Renal pelvis (tissue), 4 donors: Measurements from ENCODE around the gene B3GLCT. TPM values are rescaled to one million over a fixed set of nuclear protein-coding genes. Genes with fewer than 3 reads are reported as not detected.
"Not testable (repeated sequence)": the region's sequence is repeated elsewhere in the genome, so short reads cannot be mapped to it uniquely, and the experiment has no call there.

Source experiments
- DNase-seq: peaks from one replicate; pipeline ENCODE4 v3.0.0-alpha.2; 2013
- polyA plus RNA-seq, 3 donors: library from polyadenylated mRNA; unstranded; fragments of 120-200 nt; gene quantifications; one replicate each; pipeline ENCODE4 v1.2.1, GENCODE V29; 2013; ENCODE audit not compliant: insufficient read length in 3 of 3

Gene B3GLCT
- polyA plus RNA-seq, 3 donors: 16.7 to 22.1 (median 16.8) TPM

DNA sequence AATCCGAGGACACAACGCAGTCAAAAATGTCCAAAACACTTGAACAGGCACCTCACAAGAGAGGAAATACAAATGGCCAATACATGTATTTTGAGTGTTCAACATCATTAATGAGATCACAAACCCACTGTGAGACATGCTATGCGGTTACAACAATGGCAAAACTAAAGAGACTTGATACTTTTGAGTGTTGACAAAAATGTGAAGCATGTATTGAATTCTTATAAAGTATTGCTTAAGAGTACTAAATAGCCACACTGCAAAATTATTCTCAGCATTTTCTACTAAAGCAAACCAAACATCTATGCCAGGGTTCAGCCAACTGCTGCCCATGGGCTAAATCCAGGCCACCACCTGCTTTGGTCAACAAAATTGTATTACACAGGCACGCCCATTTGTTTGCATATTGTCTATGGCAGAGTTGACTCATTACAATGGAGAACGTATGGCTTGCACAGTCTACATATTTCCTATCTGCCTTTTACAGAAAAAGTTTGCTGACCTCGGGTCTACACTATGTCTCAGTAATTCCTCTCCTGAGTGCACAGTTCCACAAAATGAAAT, 135.3 kb downstream of the B3GLCT start:
- DNase-seq: no peak

DNA sequence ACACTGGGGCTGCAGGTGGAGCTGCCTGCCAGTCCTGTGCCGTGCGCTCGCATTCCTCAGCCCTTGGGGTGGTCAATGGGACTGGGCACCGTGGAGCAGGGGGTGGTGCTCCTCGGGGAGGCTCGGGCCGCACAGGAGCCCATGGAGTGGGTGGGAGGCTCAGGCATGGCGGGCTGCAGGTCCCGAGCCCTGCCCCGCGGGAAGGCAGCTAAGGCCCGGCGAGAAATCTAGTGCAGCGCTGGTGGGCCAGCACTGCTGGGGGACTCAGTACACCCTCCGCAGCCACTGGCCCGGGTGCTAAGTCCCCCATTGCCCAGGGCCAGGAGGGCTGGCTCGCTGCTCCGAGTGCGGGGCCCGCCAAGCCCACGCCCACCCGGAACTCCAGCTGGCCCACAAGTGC, 139.8 kb downstream of the B3GLCT start:
- not testable (repeated sequence) for DNase-seq

DNA sequence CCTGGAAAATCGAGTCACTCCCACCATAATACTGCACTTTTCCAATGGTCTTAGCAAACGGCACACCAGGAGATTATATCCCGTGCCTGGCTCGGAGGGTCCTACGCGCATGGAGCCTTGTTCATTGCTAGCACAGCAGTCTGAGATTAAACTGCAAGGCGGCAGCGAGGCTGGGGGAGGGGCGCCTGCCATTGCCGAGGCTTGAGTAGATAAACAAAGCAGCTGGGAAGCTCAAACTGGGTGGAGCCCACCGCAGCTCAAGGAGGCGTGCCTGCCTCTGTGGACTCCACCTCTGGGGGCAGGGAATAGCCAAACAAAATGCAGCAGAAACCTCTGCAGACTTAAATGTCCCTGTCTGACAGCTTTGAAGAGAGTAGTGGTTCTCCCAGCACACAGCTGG, 141.1 kb downstream of the B3GLCT start:
- not testable (repeated sequence) for DNase-seq

DNA sequence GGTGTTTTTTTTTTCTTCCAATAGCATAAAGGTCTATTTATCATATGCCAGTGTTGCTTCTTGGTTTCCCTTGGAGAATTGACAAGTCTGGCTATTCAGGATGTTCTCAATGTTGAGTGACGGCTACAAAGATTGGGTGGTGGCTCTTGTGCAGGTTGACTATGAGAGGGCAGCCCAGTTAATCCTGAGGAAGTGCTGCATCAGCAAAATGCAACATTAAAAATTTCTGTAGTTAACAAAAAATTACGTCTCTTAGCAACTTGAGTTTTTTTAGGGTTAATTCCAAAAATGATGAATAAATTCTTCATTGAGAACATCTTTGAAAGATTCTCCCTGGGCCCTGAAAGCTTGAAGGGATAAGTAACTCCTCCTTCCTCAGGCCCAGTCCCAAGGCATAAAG, 147.1 kb downstream of the B3GLCT start:
- DNase-seq: no peak

DNA sequence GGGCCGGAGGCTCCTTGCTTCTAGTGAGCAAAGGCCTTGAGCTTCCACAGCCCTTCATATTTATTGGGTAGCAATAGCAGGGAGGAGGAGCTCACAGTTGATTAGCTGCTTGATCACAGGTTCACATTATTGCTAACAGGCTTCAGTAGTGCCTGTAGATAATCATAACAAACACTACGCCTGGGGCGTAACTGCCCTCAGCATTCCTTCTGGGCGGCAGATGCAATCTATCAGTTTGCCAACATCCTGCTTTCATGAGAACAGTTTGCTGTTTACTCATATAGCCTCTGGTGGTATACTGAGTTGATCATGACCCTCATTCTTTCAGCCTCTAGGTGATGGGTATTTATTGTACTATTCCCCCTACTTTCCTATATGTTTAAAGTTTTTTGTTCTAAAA, 149.4 kb downstream of the B3GLCT start:
- DNase-seq: no peak

DNA sequence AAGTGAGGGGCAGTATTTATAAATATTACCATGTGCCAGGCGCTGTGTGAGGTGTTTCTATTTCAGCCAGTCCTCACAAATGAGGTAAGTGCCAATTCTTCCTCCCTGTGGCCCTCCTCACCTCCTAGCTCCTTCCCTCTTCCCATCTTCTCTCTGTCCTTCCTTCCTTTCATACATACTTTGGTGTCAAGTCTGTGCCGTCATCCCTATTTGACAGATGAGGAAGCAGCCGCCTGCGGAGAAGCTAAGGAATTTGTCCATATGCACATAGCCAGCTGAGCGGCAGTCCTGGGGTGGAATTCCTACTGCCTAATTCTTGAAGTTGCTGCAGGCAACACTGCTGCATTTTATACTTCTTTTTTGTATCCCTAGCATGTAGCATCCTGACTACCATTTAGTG, 150.8 kb downstream of the B3GLCT start:
- DNase-seq: no peak

DNA sequence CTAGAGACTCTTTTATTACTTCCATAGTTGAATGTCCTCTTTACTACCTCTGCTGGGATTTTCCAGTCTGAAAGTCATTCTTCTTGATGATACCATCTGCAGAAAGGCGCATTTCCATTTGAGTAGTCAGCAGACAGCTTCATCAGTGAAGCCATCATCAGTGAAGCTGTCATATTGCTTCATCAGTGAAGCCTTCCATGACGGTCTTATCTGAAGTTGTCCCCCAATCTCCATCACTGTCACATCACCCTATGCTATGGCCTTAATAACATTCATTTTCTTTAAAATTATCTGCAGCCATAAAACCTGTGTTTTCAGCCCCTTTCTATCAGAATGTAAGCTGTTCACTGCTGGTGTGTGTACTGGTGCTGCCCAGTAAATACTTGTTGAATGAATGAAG, 151.6 kb downstream of the B3GLCT start:
- DNase-seq: no peak

DNA sequence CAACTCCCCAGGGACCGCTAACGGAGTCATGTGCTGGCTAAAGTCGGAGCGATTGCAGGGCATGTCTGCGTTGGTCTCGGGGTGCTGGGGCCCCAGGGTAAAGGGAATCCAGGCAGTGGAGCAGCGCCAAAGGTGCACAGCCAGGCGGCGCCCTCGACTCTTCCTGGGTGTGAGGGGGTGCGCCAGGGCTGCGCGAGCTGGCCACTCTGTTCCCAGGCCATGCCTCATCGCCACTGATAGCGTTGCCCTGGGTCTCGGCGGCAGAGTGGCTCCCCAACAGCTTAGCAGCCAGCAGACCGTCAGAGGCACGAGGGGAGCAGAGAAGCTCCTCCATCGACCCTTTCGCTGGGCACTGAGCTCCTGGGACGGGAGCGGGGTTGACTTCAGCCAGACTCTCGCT, 152.7 kb downstream of the B3GLCT start:
- DNase-seq: no peak

DNA sequence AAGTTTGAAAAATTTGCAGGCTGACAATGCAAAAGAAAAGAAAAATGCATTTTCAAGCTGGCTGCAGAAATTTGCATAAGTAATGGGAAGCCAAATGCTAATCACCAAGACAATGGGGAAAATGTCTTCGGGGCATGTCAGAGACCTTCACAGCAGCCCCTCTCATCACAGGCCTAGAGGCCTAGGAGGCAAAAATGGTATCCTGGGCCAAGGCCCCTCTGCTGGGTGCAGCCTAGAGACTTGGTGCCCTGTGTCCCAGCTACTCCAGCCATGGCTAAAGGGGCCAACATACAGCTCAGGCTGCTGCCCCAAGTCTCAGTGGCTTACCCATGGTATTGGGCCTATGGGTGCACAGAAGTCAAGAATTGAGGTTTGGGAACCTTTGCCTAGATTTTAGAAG, 155.2 kb downstream of the B3GLCT start:
- DNase-seq: no peak

DNA sequence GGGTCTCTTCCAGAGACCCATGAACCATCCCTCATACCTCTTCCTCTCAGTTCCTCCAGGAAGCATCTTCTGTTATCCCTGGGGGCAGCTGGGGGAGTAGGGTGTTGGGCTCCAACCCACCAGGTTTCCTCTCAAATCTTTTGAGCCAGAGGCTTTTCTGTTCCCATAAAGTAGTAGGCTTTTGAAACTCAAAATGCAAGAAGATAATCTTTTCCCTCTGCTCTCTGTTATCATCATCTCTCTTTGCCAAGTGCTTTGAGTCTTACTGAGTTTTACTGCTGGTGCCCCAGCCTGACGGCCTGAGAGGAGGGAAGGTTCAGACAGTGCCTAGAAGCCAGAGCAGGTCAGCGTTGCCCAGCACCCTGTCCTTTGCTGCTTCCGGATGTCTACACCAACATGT, 157.2 kb downstream of the B3GLCT start:
- DNase-seq: no peak

DNA sequence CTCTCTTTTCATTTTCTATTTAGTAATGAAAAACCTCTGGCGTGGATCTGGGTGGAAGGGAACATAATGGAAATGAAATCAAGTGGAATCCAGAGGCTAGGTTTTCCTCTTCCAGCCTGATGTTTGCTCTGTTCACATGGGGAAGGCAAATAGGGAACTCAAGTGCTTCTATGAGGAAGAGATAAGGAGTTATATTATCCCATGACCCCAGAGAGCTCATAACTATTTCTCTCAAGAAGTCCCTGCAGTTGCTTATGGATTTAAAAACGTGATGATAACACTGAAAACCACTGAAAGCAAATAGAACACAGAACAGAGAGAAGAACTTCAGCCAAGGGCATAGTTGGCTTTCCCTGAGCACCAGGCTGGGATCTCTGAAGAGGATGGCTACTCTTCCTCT, 157.8 kb downstream of the B3GLCT start:
- DNase-seq: no peak

DNA sequence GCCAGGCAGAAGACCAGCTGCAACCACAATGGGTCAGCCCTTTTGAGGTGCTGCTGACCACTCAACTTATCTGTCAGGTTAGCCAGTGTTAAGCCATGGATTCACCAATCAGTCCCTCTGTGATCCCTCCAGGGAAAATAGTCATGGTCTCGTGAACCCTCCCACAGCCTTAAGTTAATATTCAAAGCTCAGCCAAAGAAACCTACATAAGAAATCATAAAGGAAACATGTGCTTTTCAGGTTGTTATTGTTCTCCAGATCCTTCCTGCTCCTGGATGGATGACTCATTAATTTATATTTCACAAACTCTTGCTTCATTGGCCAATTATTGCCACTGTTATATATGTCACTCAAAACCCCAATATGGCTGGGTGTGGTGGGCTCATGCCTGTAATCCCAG, 161.9 kb downstream of the B3GLCT start:
- no peak for DNase-seq

DNA sequence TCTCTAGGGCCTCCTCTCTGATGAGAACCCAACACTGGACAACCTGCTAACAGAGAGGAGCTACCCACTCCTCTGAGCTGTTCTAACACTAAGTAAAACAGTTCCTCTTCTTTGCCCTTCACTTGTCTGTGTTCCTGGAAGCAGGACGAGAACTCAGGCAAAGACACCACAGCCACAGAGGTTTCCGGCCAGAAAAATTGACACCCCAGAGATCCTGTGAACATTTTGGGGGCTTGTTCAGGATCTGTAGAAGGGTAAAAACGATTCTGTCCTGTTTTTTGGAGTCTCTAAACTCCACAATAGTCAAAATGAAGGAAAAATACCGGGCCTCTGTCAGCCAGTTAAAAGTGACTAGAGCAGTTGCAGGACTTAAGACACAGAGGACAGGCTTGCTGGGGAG, 165.9 kb downstream of the B3GLCT start:
- DNase-seq: no peak

DNA sequence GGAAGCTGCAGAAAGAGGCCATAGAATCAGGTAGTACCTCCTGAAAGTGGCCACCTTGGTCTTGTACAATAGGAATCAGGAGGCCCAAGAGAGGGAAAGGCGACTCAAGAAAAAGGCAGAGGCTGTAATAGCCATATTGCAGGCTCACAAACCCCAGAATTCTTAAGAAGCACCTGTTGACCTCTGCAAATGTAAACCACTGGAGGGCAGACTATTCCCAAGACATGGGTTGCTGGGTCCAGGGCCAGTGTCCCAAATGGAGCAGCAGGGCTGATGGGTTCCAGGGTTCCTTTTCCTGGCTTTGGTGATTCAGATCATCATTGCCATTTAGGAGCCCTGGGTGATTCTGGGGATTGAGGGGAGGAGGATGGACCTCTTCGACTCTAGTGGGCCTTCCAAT, 167.6 kb downstream of the B3GLCT start:
- no peak for DNase-seq

DNA sequence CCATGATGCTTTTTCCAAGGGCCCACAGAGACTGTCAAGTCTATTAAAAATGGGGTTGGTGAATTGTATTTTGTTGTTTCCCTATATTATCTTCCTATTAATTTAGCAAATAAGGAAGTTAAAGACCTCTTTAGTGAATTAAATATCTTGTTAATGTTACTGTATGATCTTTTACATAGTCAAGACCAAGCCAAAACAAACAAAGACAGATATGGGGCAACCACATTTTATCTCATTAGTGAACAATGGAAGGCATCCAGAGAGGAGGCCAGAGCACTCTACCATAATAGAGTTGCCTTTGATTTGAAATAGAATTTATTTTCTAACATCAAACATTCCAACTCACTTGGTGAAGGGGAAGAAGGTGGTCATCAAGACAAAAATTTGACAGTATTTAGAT, 169.4 kb downstream of the B3GLCT start:
- no peak for DNase-seq

DNA sequence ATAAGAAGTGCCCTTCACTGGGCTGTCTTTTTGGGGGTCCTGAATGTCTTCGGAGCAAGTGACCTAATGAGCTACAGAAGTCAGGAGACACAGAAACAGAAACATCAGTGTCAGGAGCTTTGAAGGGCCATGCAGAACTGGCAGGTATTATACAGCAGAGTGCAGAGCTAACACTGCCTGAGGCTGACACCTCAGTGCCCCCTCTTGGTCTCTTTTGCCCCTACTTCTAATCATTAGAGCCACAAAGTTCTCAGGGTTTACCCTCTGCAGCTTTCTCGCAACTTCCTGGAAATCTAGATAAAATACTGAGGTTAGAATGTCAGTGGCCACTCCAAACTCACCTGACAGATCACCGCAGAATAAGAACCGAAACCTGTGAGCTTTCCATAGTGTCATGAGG, 172.7 kb downstream of the B3GLCT start:
- no peak for DNase-seq

DNA sequence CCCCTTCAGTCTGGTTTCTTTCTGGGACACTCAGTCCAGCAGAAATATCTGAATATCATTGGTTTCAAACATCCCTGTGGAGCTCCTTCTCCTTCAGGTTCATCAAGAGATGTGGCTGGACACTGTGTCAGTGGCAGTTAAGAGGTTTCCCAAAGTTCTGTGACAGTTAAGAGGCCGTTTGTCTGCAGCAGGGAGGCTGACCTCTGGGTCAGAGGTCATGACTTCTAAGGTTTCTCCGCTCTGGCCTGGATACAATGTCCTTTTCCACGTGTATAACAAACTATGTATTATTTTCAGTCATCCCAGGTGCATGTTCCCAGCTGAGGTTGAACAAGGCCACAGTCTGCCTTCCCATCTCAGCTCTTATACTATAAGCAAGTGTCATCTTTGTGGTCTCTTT, 174.9 kb downstream of the B3GLCT start:
- DNase-seq: no peak

DNA sequence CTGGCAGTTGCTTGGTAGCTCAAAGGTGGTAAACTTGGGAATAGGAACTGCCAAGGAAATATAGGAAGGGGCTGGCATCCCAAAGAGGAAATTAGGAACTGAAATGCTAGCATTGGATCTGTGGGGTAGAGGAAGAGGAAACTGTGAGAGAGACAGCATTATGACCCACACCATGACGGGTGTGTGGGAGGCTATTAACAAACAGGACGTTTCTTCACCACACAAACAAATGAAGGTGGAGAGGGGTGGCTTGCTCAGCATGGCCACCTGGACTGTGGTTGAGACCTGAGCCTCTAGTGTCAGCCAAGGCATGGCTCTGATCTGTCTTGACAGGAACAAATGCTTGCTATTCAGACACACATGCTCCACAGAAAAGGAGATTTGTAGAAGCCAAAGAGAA, 178.2 kb downstream of the B3GLCT start:
- DNase-seq: no peak

DNA sequence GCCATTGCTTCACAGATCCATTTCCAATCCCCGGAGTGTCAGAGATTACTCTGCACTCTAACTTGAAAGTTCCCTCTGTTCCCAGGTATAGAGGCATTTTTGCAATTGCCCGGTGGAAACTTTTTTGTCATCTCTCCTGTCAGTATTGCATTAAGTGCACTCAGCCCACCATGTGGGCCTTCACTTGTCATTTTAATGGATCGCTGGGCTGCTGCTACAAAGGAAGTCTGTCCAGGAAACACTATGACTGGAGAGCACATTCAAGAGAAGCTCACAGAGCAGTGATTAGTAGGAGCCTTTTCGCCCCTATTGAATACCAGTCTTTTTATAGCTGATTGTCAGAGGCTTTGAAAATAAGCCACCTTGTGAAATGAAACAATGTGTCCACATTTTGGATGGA, 180.9 kb downstream of the B3GLCT start:
- DNase-seq: no peak

Other genes with a start within 250 kb of the B3GLCT start
- 100 to 1,000 TPM; 105 to 135 (median 128) TPM for gene HSPH1, start 38.1 kb upstream of the B3GLCT start, polyA plus RNA-seq